ENCODE data around the gene ABCB6.

ABCB6 gene

GRCh38 chr2:219234331-219234730, 15.6 kb upstream of the ABCB6 start:
- Histone ChIP-seq H3K27me3 (ENCODE audit: insufficient read depth, low read depth, severe bottlenecking) (no peaks in the 10 kb centered on the region), H3K36me3 (peaks cover 68% of the 10 kb centered on the region), H3K27ac (no peak overlapping the region), H3K9me3 (ENCODE audit: severe bottlenecking) (no peaks in the 10 kb centered on the region), H3K4me3 (ENCODE audit: low read depth, low read length) (no peak overlapping the region)
- no peak for TF ChIP-seq CTCF (IDR thresholded peaks at IDR 0.05; ENCODE audit: low read depth, low read length)
- DNase-seq: no peak

DNA sequence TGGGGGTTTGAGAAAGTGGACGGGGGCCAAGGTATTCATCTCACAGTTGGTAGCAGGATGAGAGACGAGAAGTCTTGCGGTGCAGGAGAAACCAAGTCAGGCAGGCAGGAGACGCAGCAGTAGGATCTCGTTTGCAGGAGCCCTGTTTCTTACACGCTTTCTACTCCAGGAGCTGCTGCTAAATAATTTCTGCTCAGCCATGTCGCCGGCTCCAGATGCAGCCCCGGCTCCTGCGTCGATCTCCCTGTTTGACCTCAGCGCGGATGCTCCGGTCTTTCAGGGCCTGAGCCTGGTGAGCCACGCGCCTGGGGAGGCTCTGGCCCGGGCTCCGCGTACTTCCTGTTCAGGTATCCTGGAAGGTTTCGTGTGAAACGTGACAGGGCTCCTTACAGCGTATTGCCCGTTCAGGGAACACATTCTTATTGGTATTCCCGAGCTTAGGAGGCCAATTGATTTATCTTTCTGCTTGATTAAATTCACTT, 11.3 kb upstream of the ABCB6 start:
- peak overlapping the region; percentile 95 for H3K27ac ChIP-seq
- no peak for TF ChIP-seq CTCF (IDR thresholded peaks at IDR 0.05; ENCODE audit: low read depth, low read length)
- no peaks in the 10 kb centered on the region for H3K9me3 ChIP-seq (ENCODE audit: severe bottlenecking)
- H3K4me3 ChIP-seq (ENCODE audit: low read depth, low read length): peak overlapping the region; percentile 88
- no peaks in the 10 kb centered on the region for H3K27me3 ChIP-seq (ENCODE audit: insufficient read depth, low read depth, severe bottlenecking)
- peak; percentile 43 for DNase-seq
- H3K36me3 ChIP-seq: peaks cover 72% of the 10 kb centered on the region

DNA sequence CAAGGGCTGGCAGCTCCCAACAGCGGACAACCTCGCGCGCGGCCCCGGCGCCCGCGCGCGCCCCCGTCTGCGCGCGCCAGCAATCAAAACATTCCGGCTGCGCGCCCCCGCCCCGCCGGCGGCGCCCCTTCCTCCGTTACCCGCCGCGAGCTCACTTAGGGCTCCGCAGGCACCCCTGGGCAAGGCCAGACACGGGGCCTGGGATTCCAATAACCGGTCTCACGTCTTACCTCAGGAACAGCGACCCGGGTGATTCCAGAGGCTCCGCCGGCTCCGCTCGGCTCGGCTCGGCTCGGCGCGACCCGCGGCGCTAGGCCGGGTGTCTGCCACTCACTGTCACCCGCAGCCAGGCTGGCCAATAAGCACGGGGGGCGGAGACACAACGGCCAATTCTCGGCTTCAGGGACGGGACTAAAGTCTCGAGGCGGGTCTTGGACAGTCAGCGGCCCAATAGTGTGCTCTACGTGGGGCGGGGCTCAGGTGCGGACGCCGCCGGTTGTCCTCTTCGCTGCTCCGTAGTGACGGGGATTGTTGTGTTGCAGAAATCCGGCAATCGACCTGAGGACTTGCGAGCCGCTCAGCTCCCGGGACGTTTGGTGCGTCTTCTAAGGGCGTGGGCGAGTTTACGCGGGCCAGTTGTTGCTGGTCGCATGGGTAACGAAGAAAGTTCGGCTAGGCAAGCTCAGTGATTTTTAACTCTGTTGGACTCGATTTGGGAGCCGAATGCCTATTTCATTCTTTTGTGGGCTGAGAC, 10.7 kb upstream of the ABCB6 start, which contains the start of the genes ANKZF1 and ATG9A:
Gene ANKZF1, plus strand, starts transcription at position 502 of the 754 bp plus-strand sequence. CDS start 452 bp downstream, outside the sequence.
Gene ATG9A, minus strand, starts transcription at position 332 of the 754 bp plus-strand sequence. CDS start 1,612 bp downstream, outside the sequence.
- DNase-seq: peak; percentile 99
- no peaks in the 10 kb centered on the region for H3K27me3 ChIP-seq (ENCODE audit: insufficient read depth, low read depth, severe bottlenecking)
- no peaks in the 10 kb centered on the region for H3K9me3 ChIP-seq (ENCODE audit: severe bottlenecking)
- H3K4me3 ChIP-seq (ENCODE audit: low read depth, low read length): peak within 1 kb of the TSS; percentile 88
- no peak for TF ChIP-seq CTCF (IDR thresholded peaks at IDR 0.05; ENCODE audit: low read depth, low read length)
- H3K27ac ChIP-seq: peak within 1 kb of the TSS; percentile 95
- H3K36me3 ChIP-seq: peaks cover 72% of the 10 kb centered on the region

- H3K36me3 ChIP-seq: peaks cover 72% of the 10 kb centered on the region
These were observed 10.2 kb upstream of the ABCB6 start for GRCh38 chr2:219228911-219229304.

DNA sequence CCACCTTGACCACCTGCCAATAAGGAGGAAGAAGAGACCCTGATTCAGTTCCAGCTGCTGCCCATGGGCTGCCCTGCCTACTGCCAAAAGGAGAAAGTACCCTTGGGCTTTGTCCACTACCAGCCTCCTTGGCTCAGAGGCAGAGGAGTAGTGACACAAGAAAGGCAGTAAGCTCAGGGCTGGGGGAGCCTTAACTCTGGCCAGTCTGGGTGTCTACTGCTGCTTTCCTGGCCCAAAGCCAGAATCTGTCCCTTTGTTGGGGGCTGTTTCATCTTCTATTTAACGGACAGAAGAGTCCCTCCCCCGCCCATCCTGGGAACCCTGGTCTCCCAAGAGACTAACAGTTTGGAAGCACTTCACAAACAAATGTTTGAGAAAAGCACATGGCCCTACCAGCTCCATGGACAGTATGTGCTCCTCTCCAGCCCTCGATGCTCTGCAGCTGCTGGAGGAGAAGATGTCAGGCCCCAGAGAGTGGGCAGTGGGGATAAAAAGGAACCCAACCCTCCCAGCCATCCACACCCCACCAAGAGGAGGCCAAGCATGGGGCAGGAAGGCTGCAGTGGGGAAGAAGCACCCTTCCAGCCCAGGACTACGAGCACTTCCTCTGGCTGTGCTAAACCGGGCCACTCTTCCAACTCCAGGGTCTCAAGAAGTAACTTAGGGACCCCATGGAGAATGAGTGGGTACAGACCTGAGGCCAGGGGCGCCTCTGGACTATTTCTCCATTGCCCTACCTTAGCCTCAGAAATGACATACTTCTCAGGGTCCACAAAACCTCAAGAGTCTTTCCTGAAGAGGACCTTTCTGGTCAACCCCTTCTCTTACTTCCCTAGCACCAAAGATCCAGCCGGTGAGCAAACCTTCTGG, 9.5 kb upstream of the ABCB6 start:
- Histone ChIP-seq H3K27ac (peak overlapping the region; percentile 95), H3K9me3 (ENCODE audit: severe bottlenecking) (no peaks in the 10 kb centered on the region), H3K4me3 (ENCODE audit: low read depth, low read length) (peak overlapping the region; percentile 88), H3K27me3 (ENCODE audit: insufficient read depth, low read depth, severe bottlenecking) (no peaks in the 10 kb centered on the region), H3K36me3 (peaks cover 72% of the 10 kb centered on the region)
- no peak for DNase-seq
- no peak for TF ChIP-seq CTCF (IDR thresholded peaks at IDR 0.05; ENCODE audit: low read depth, low read length)

More at GRCh38 chr2:219228911-219229304, 10.2 kb upstream of the ABCB6 start:
- no peaks in the 10 kb centered on the region for H3K9me3 ChIP-seq (ENCODE audit: severe bottlenecking)
- no peak for TF ChIP-seq CTCF (IDR thresholded peaks at IDR 0.05; ENCODE audit: low read depth, low read length)
- peak overlapping the region; percentile 95 for H3K27ac ChIP-seq
- no peaks in the 10 kb centered on the region for H3K27me3 ChIP-seq (ENCODE audit: insufficient read depth, low read depth, severe bottlenecking)
- no peak for DNase-seq
- peak overlapping the region; percentile 88 for H3K4me3 ChIP-seq (ENCODE audit: low read depth, low read length)
